IgD-negative memory B cell (primary cell): Measurements from ENCODE around the gene MLIP. TPM values are rescaled to one million over a fixed set of nuclear protein-coding genes. Genes with fewer than 3 reads are reported as not detected.
"Not testable (repeated sequence)": the region's sequence is repeated elsewhere in the genome, so short reads cannot be mapped to it uniquely, and the experiment has no call there.

Experiments
- H3K27ac Mint-ChIP-seq, 3 donors: one replicate each; pipeline ENCODE4 v1.8.0; 2020 to 2022; ENCODE audit warnings: mild to moderate bottlenecking in 3 of 3, mixed read lengths in 3 of 3, moderate library complexity in 1 of 3
- H3K27me3 Mint-ChIP-seq: one replicate; pipeline ENCODE4 v1.8.0; 2021; ENCODE audit warnings: mixed read lengths
- H3K36me3 Mint-ChIP-seq: one replicate; pipeline ENCODE4 v1.8.0; 2020; ENCODE audit warnings: mild to moderate bottlenecking, mixed read lengths
- H3K4me1 Mint-ChIP-seq, 3 donors: one replicate each; pipeline ENCODE4 v1.8.0; 2020 to 2022; ENCODE audit warnings: mixed read lengths in 3 of 3, mild to moderate bottlenecking in 1 of 3
- H3K4me3 Mint-ChIP-seq, 4 donors: one replicate each; pipeline ENCODE4 v1.8.0; 2020 to 2022; ENCODE audit warnings: mild to moderate bottlenecking in 4 of 4, mixed read lengths in 4 of 4, moderate library complexity in 3 of 4
- H3K9me3 Mint-ChIP-seq, 3 donors: one replicate each; pipeline ENCODE4 v1.8.0; 2020 to 2021; ENCODE audit warnings: mixed read lengths in 3 of 3, mild to moderate bottlenecking in 1 of 3
- polyA plus RNA-seq: library from polyadenylated mRNA; unstranded; fragments of 300-500 nt; fragmentation: Illumina TruSeq; gene quantifications from one replicate; pipeline ENCODE4 v1.2.3, GENCODE V29; 2021

The MLIP gene
- polyA plus RNA-seq, 1 donor from 2014 or later = not detected

- Mint-ChIP-seq H3K9me3 (peaks cover 0 to 3% (median 1%) of the 10 kb centered on the region in 3 donors), H3K4me1 (no peaks in the 10 kb centered on the region), H3K27ac (no peak overlapping the region), H3K36me3 (no peaks in the 10 kb centered on the region), H3K4me3 (no peak overlapping the region), H3K27me3 (no peaks in the 10 kb centered on the region)
Measured at GRCh38 chr6:54156650-54157250, 45.5 kb downstream of the MLIP start.

GRCh38 chr6:54157405-54157804, 46.2 kb downstream of the MLIP start:
- H3K27ac Mint-ChIP-seq = no peak overlapping the region
- no peaks in the 10 kb centered on the region for H3K36me3 Mint-ChIP-seq
- H3K4me3 Mint-ChIP-seq = no peak overlapping the region
- H3K9me3 Mint-ChIP-seq = peaks cover 0 to 3% (median 1%) of the 10 kb centered on the region in 3 donors
- no peaks in the 10 kb centered on the region for H3K27me3 Mint-ChIP-seq
- H3K4me1 Mint-ChIP-seq = no peaks in the 10 kb centered on the region

- Mint-ChIP-seq H3K4me1 (no peaks in the 10 kb centered on the region), H3K36me3 (peaks cover 1% of the 10 kb centered on the region), H3K9me3 (peaks cover 0 to 5% (median 2%) of the 10 kb centered on the region in 3 donors), H3K27me3 (peaks cover 2% of the 10 kb centered on the region), H3K4me3 (no peak overlapping the region), H3K27ac (no peak overlapping the region)
Measured at GRCh38 chr6:54173089-54173488, 61.8 kb downstream of the MLIP start.

- H3K27ac Mint-ChIP-seq = no peak overlapping the region
- no peak overlapping the region for H3K4me3 Mint-ChIP-seq
- H3K4me1 Mint-ChIP-seq = no peaks in the 10 kb centered on the region
- H3K36me3 Mint-ChIP-seq = peaks cover 1% of the 10 kb centered on the region
- H3K27me3 Mint-ChIP-seq = peaks cover 2% of the 10 kb centered on the region
- peaks cover 0 to 4% (median 1%) of the 10 kb centered on the region in 3 donors for H3K9me3 Mint-ChIP-seq
Measured at GRCh38 chr6:54179152-54179551, 67.9 kb downstream of the MLIP start.

- Mint-ChIP-seq H3K36me3 (no peaks in the 10 kb centered on the region), H3K9me3 (peaks cover 0 to 4% (median 1%) of the 10 kb centered on the region in 3 donors), H3K27me3 (no peaks in the 10 kb centered on the region), H3K27ac (no peak overlapping the region), H3K4me3 (no peak overlapping the region), H3K4me1 (no peaks in the 10 kb centered on the region)
Measured at GRCh38 chr6:54183616-54184015, 72.4 kb downstream of the MLIP start.

- H3K4me3 Mint-ChIP-seq = no peak overlapping the region
- no peaks in the 10 kb centered on the region for H3K4me1 Mint-ChIP-seq
- no peaks in the 10 kb centered on the region for H3K27me3 Mint-ChIP-seq
Measured at GRCh38 chr6:54185885-54186284, 74.6 kb downstream of the MLIP start.

GRCh38 chr6:54188846-54189245, 77.6 kb downstream of the MLIP start:
- no peaks in the 10 kb centered on the region for H3K36me3 Mint-ChIP-seq
- H3K4me3 Mint-ChIP-seq = no peak overlapping the region
- H3K27me3 Mint-ChIP-seq = no peaks in the 10 kb centered on the region
- no peak overlapping the region for H3K27ac Mint-ChIP-seq
- H3K9me3 Mint-ChIP-seq = peaks cover 0 to 2% (median 0%) of the 10 kb centered on the region in 3 donors
- H3K4me1 Mint-ChIP-seq = no peaks in the 10 kb centered on the region

More at GRCh38 chr6:54185885-54186284, 74.6 kb downstream of the MLIP start:
- H3K36me3 Mint-ChIP-seq = no peaks in the 10 kb centered on the region
- no peak overlapping the region for H3K27ac Mint-ChIP-seq
- no peaks in the 10 kb centered on the region for H3K9me3 Mint-ChIP-seq

GRCh38 chr6:54191461-54191860, 80.2 kb downstream of the MLIP start:
- Mint-ChIP-seq H3K4me3 (no peak overlapping the region), H3K36me3 (no peaks in the 10 kb centered on the region), H3K27me3 (no peaks in the 10 kb centered on the region), H3K27ac (no peak overlapping the region), H3K9me3 (peaks cover 0 to 2% (median 0%) of the 10 kb centered on the region in 3 donors), H3K4me1 (no peaks in the 10 kb centered on the region)

- no peaks in the 10 kb centered on the region for H3K4me1 Mint-ChIP-seq
- H3K36me3 Mint-ChIP-seq = no peaks in the 10 kb centered on the region
- H3K9me3 Mint-ChIP-seq = peaks cover 0 to 2% (median 0%) of the 10 kb centered on the region in 3 donors
- H3K4me3 Mint-ChIP-seq = no peak overlapping the region
- H3K27me3 Mint-ChIP-seq = no peaks in the 10 kb centered on the region
- no peak overlapping the region for H3K27ac Mint-ChIP-seq
Measured at GRCh38 chr6:54192993-54193392, 81.8 kb downstream of the MLIP start.

- H3K9me3 Mint-ChIP-seq = peaks cover 0 to 2% (median 0%) of the 10 kb centered on the region in 3 donors
- no peak overlapping the region for H3K27ac Mint-ChIP-seq
- no peaks in the 10 kb centered on the region for H3K27me3 Mint-ChIP-seq
- H3K4me1 Mint-ChIP-seq = no peaks in the 10 kb centered on the region
- no peak overlapping the region for H3K4me3 Mint-ChIP-seq
- no peaks in the 10 kb centered on the region for H3K36me3 Mint-ChIP-seq
Measured at GRCh38 chr6:54193560-54193959, 82.3 kb downstream of the MLIP start.

- Mint-ChIP-seq H3K36me3 (no peaks in the 10 kb centered on the region), H3K9me3 (peaks cover 0 to 2% (median 0%) of the 10 kb centered on the region in 3 donors), H3K4me1 (no peaks in the 10 kb centered on the region), H3K27ac (no peak overlapping the region), H3K27me3 (no peaks in the 10 kb centered on the region), H3K4me3 (no peak overlapping the region)
Measured at GRCh38 chr6:54194067-54194466, 82.8 kb downstream of the MLIP start.

GRCh38 chr6:54195637-54196036, 84.4 kb downstream of the MLIP start:
- peaks cover 0 to 2% (median 0%) of the 10 kb centered on the region in 3 donors for H3K9me3 Mint-ChIP-seq
- H3K4me1 Mint-ChIP-seq = no peaks in the 10 kb centered on the region
- no peak overlapping the region for H3K27ac Mint-ChIP-seq
- no peak overlapping the region for H3K4me3 Mint-ChIP-seq
- H3K27me3 Mint-ChIP-seq = no peaks in the 10 kb centered on the region
- no peaks in the 10 kb centered on the region for H3K36me3 Mint-ChIP-seq

GRCh38 chr6:54196905-54197304, 85.7 kb downstream of the MLIP start:
- Mint-ChIP-seq H3K36me3 (no peaks in the 10 kb centered on the region), H3K4me3 (no peak overlapping the region), H3K27me3 (no peaks in the 10 kb centered on the region), H3K4me1 (no peaks in the 10 kb centered on the region), H3K9me3 (peaks cover 0 to 2% (median 0%) of the 10 kb centered on the region in 3 donors), H3K27ac (no peak overlapping the region)

GRCh38 chr6:54198134-54198533, 86.9 kb downstream of the MLIP start:
- no peak overlapping the region for H3K27ac Mint-ChIP-seq
- no peak overlapping the region for H3K4me3 Mint-ChIP-seq
- no peaks in the 10 kb centered on the region for H3K4me1 Mint-ChIP-seq
- peaks cover 0 to 2% (median 0%) of the 10 kb centered on the region in 3 donors for H3K9me3 Mint-ChIP-seq
- H3K36me3 Mint-ChIP-seq = no peaks in the 10 kb centered on the region
- no peaks in the 10 kb centered on the region for H3K27me3 Mint-ChIP-seq

- H3K27me3 Mint-ChIP-seq, H3K9me3 Mint-ChIP-seq, H3K4me1 Mint-ChIP-seq, H3K36me3 Mint-ChIP-seq, H3K27ac Mint-ChIP-seq, H3K4me3 Mint-ChIP-seq: not testable (repeated sequence)
Measured at GRCh38 chr6:54203474-54204035, 92.3 kb downstream of the MLIP start.

- Mint-ChIP-seq H3K27ac (no peak overlapping the region), H3K9me3 (no peaks in the 10 kb centered on the region), H3K27me3 (peaks cover 1% of the 10 kb centered on the region), H3K36me3 (no peaks in the 10 kb centered on the region), H3K4me1 (no peaks in the 10 kb centered on the region), H3K4me3 (no peak overlapping the region)
Measured at GRCh38 chr6:54204921-54205591, 93.8 kb downstream of the MLIP start.
